NCI-H82 treated with DMSO at 0.1 percent for 48 hours (cell line): Measurements from ENCODE around the gene KCNG4.
"Not testable (repeated sequence)": the region's sequence is repeated elsewhere in the genome, so short reads cannot be mapped to it uniquely, and the experiment has no call there.

Experiments
- DNase-seq: peaks from one replicate; lab custom pipeline; 2025; ENCODE audit not compliant: unreplicated experiment; lab: John Stamatoyannopoulos, UW

Gene KCNG4

GRCh38 chr16:84212154-84212553 lies 27.7 kb downstream of the KCNG4 start:
- no peak for DNase-seq

GRCh38 chr16:84209989-84210388 lies 29.8 kb downstream of the KCNG4 start:
- no peak for DNase-seq

GRCh38 chr16:84207879-84208278 lies 31.9 kb downstream of the KCNG4 start:
- peak; percentile 19 for DNase-seq

- no peak for DNase-seq
Measured at GRCh38 chr16:84207251-84207650, 32.6 kb downstream of the KCNG4 start.

- no peak for DNase-seq
Measured at GRCh38 chr16:84205976-84206691, 33.7 kb downstream of the KCNG4 start.

DNA sequence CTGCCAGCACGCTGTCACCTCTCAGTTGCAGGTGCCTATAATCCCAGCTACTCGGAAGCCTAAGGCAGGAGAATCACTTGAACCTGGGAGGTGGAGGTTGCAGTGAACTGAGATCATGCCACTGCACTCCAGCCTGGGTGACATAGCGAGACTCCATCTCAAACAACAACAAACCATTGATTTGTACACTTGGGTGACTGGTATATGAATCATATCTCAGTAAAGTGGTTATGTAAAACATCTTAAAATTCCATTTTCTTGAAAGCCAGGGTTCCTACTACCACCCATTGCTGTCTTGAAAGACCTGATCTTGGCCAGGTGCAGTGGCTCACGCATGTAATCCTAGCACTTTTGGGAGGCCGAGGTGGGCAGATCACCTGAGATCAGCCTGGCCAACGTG lies 34.7 kb downstream of the KCNG4 start:
- DNase-seq = not testable (repeated sequence)

DNA sequence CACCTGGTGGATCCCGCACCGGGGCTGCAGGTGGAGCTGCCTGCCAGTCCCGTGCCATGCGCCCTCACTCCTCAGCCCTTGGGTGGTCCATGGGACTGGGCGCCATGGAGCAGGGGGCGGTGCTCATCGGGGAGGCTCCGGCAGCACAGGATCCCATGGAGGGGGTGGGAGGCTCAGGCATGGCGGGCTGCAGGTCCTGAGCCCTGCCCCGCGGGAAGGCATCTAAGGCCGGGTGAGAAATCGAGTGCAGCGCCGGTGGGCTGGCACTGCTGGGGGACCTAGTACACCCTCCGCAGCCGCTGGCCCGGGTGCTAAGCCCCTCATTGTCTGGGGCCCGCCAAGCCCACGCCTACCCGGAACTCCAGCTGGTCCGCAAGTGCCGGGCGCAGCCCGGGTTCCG lies 35.3 kb downstream of the KCNG4 start:
- DNase-seq = not testable (repeated sequence)

GRCh38 chr16:84199861-84200260 lies 40.0 kb downstream of the KCNG4 start:
- no peak for DNase-seq

DNA sequence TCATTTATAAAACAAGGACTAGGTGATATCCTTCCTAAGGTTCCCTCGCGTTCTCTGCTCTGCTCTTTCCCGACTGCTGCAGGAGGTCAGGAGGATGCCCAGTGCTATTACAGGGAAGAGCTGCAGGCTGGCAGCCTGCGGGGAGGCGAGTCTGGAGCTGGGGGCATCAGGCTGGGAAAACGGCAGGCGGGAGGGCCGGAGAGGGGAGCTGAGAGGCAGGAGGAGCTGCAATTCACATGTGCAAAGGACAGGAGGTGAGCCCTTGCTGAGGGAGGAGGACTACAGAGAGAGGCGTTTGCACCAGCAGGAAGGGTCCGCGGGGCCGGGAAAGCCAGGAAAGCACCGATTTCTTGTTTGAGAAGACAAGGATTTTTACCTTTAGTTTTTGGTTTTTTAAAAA lies 40.7 kb downstream of the KCNG4 start:
- DNase-seq = peak; percentile 37

DNA sequence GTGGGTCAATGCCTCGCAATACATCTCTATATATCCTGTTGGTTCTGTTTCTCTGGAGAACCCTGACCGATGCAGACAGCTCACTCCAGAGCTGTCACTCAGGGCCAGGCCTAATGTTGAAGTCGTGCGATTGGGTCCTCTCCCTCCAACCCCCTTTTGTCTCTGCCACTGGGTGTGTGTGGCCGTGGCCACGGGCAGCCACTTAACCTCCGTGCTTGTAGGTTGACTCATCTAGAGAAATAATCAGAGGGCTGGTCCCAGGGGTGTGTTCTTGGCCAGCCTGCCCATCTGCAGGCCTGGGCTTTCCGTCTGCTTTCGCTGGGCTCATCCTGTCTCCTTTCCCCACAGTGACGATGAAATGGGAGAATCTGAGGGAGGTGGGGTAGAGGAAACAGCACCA lies 41.4 kb downstream of the KCNG4 start:
- no peak for DNase-seq

DNA sequence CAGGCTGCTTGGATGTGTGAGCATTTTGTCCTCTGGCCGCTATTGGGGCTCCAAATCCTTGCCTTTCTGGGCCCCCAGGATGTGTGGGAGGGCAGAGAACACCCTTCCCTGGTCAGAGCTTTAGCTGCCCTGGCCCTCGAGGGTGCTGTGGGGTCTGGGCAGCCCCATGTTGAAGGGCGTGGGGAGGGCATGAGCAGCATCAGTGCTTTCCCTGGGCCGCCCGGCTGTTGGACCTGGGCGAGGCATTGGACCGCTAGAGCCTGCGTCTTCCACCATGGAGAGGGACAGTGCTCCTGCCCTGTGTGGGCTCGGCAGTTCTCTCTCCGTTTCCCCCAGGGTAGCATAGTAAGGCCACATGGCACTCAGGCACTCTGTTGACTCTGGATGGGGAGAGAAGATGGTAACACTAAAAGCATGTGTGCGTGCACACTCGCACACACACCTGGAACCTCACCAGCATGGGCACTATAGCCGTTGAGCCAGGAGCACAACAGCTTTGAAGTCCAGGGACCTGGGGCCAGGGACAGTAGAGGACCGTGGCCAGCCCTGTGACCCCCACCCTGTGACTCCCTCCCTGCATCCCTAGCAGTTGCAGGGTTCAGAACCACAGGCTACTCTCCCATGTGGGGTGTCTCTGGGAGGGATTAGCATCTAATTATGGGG lies 42.2 kb downstream of the KCNG4 start:
- DNase-seq = no peak

DNA sequence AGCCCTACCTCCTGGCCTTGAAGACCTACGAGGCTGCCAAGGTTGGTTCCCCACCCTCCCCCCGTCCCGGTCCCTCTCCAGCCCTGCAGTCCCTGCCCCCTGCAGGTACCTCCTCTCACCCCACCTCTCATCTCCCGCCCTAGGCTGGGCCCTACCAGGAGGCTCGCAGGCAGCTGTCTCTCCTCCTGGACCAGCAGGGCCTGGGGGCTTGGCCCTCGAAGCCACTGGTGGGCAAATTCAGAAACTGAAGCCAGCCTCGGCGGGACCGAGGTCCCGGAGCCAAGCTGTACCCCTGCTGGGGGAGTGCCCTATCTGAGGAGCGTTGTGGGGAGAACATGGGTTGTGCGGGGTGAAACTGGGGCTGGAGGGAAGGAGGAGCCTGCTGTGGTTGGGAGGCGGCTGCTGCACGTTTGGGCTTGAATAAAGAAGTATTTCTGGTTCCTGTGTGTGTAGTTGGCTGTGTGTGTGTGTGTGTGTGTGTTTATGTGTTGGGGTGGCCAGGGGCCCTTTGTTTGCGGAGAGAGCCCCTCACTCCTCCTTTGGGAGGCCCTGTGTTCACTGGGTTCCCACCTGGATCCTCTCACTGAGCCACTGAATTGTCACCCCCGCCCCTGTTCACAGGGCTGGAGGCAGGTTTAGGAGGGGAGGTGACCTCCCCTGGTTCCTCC lies 43.0 kb downstream of the KCNG4 start:
- no peak for DNase-seq

- DNase-seq = no peak
Measured at GRCh38 chr16:84196101-84196500, 43.7 kb downstream of the KCNG4 start.

- DNase-seq = no peak
Measured at GRCh38 chr16:84195201-84196093, 44.4 kb downstream of the KCNG4 start.

- no peak for DNase-seq
Measured at GRCh38 chr16:84194470-84195200, 45.2 kb downstream of the KCNG4 start.

- no peak for DNase-seq
Measured at GRCh38 chr16:84194018-84194417, 45.8 kb downstream of the KCNG4 start.

- DNase-seq = no peak
Measured at GRCh38 chr16:84193480-84193879, 46.3 kb downstream of the KCNG4 start.

DNA sequence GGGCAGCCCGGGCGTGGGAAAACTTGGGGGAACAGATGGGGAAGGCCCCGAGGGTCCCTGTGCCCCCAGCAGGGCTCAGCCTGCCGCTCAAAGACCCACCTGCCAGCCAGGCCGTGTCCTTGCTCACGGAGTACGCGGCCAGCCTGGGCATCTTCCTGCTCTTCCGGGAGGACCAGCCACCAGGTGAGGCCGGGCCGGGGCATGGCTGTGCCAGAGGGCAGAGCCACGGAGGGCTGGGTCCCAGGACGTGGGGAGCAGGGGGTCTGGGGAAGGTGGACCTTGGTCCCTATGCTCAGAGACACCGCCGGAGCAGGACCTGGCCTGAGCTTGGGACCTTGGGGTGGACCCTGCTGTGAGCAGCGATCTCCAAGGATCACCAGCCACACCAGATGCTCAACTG lies 48.3 kb downstream of the KCNG4 start:
- no peak for DNase-seq

GRCh38 chr16:84190731-84191388 lies 49.0 kb downstream of the KCNG4 start, which contains the start of gene ADAD2:
Gene ADAD2, plus strand, starts transcription at chr16:84191157. Its CDS starts 74 bp downstream, at chr16:84191231.
- DNase-seq = no peak
